ENCODE results near the gene TMEM266. TPM values are rescaled to one million over a fixed set of nuclear protein-coding genes. Genes with fewer than 3 reads are reported as not detected.

The TMEM266 gene
- total and polyA plus RNA-seq, 2 experiments from 2014 or later, result 0.42 to 5.0 TPM

- Histone ChIP-seq H3K79me2 (replicated peaks; ENCODE audit: insufficient read depth) (no peaks in the 10 kb centered on the region), H3K27ac (ENCODE audit: low read depth) (no peak overlapping the region), H3K4me1 (ENCODE audit: insufficient read depth) (no peaks in the 10 kb centered on the region), H4K20me1 (replicated peaks; ENCODE audit: insufficient read depth) (no peaks in the 10 kb centered on the region), H3F3A (replicated peaks; ENCODE audit: low read depth) (no peaks in the 10 kb centered on the region), H3K4me2 (no peak overlapping the region), H3K9me2 (ENCODE audit: insufficient read depth) (no peaks in the 10 kb centered on the region), H3K4me3 (no peak overlapping the region), H3K36me3 (ENCODE audit: insufficient read depth) (no peaks in the 10 kb centered on the region), H3K27me3 (ENCODE audit: insufficient read depth) (no peaks in the 10 kb centered on the region), H2AFZ (no peak overlapping the region)
- TF ChIP-seq ETS1 (IDR thresholded peaks at IDR 0.05), result no peak
- TF ChIP-seq ZNF331 (CRISPR knock-in tag; IDR thresholded peaks at IDR 0.05; ENCODE audit: low read depth), result no peak
- TF ChIP-seq STAT1 (IDR thresholded peaks at IDR 0.05; ENCODE audit: unreplicated experiment), result no peak
- TF ChIP-seq ZNF462 (CRISPR knock-in tag; IDR thresholded peaks at IDR 0.05), result no peak
- TF ChIP-seq REST (IDR thresholded peaks at IDR 0.05; ENCODE audit: unreplicated experiment), result no peak
- no peak for TF ChIP-seq ZNF114 (CRISPR knock-in tag; IDR thresholded peaks at IDR 0.05)
- no peak for TF ChIP-seq EZH2 (IDR thresholded peaks at IDR 0.05; ENCODE audit: low read depth, unreplicated experiment)
- TF ChIP-seq JUNB (IDR thresholded peaks at IDR 0.05; ENCODE audit: unreplicated experiment), result no peak
- TF ChIP-seq CTCF (conservative IDR thresholded peaks at IDR 0.05; ENCODE audit: low read depth in 2 of 2), result no peak
- TF ChIP-seq NANOG (IDR thresholded peaks at IDR 0.05; ENCODE audit: borderline replicate concordance), result no peak
- TF ChIP-seq EZH2phosphoT487 (IDR thresholded peaks at IDR 0.05; ENCODE audit: unreplicated experiment), result no peak
- no peak for TF ChIP-seq POLR2AphosphoS5 (IDR thresholded peaks at IDR 0.05; ENCODE audit: low read depth)
- TF ChIP-seq CREB1 (CRISPR knock-in tag; IDR thresholded peaks at IDR 0.05; ENCODE audit: low read depth), result no peak
- Mint-ChIP-seq H3K4me3 (no peak overlapping the region), H3K36me3 (ENCODE audit: low read depth) (peaks cover 3% of the 10 kb centered on the region; the same call in 1 of the 3 replicates), H3K27ac (no peak overlapping the region), H3K9me3 (peaks cover 16% of the 10 kb centered on the region; the same call in 2 of the 3 replicates), H3K4me1 (no peaks in the 10 kb centered on the region; the same call in 2 of the 3 replicates), H3K27me3 (ENCODE audit: insufficient read depth, low read depth, poor library complexity) (no peaks in the 10 kb centered on the region)
- no peak for DNase-seq (ENCODE audit: low spot score)
- no peak for ATAC-seq
These were observed 35.6 kb upstream of the TMEM266 start for GRCh38 chr15:76024021-76024768.

All from GM23338 (cell line).